IMR-90 (cell line): ENCODE measurements around the gene MED26. TPM values are rescaled to one million over a fixed set of nuclear protein-coding genes. Genes with fewer than 3 reads are reported as not detected.

Experiments used
- ATAC-seq: fragments of 200-7000 bp; cut with Tn5 transposase; 2 replicates; pipeline ENCODE4 v1.9.1; 2020; ENCODE audit warnings: low read depth, mild to moderate bottlenecking, moderate library complexity
- BruUV-seq: library from RNA; stranded (reverse); fragments of 400-500 nt; replicated peaks from 2 replicates; lab custom pipeline; 2021; lab: Mats Ljungman, UMichigan
- CTCF ChIA-PET: fragments of 300-600 bp; formaldehyde crosslinking; extraction: SDS; loops from one replicate; lab custom pipeline; 2021; ENCODE audit warnings: antibody characterized with exemption; lab: Yijun Ruan, JAX
- POLR2A ChIA-PET: fragments of 300-600 bp; sonication (Branson Sonifier 250); formaldehyde crosslinking; loops from one replicate; lab custom pipeline; 2022; ENCODE audit warnings: antibody characterized with exemption; ENCODE audit not compliant: unreplicated experiment; lab: Charles Lee
- DNase-seq: peaks from one replicate; pipeline ENCODE4 v3.0.0; 2013
- H2AFZ ChIP-seq: replicated peaks from 2 replicates; pipeline ENCODE3; 2013; ENCODE audit warnings: low read length, mild to moderate bottlenecking; ENCODE audit not compliant: poor library complexity
- H2AK5ac ChIP-seq: 2 replicates; pipeline ENCODE4 v1.6.1; 2013; ENCODE audit warnings: low read depth, low read length, inconsistent platforms
- H2AK9ac ChIP-seq: replicated peaks from 2 replicates; pipeline ENCODE3; 2013; ENCODE audit warnings: mild to moderate bottlenecking, low read depth, low read length, moderate library complexity; ENCODE audit not compliant: poor library complexity
- H2BK120ac ChIP-seq: 2 replicates; pipeline ENCODE4 v1.6.1; 2013; ENCODE audit warnings: low read depth, low read length, inconsistent platforms
- H2BK15ac ChIP-seq: 3 replicates; pipeline ENCODE4 v1.6.1; 2013; ENCODE audit warnings: low read depth, low read length, inconsistent platforms
- H2BK20ac ChIP-seq: 2 replicates; pipeline ENCODE4 v1.6.1; 2013; ENCODE audit warnings: low read depth, mild to moderate bottlenecking, inconsistent platforms, low read length, moderate library complexity
- H2BK5ac ChIP-seq: 2 replicates; pipeline ENCODE4 v1.6.1; 2013; ENCODE audit warnings: mild to moderate bottlenecking, low read depth, low read length, inconsistent platforms; ENCODE audit not compliant: poor library complexity, severe bottlenecking
- H3K14ac ChIP-seq: replicated peaks from 2 replicates; pipeline ENCODE4 v1.6.1; 2013; ENCODE audit warnings: low read depth, low read length, inconsistent platforms
- H3K18ac ChIP-seq: 2 replicates; pipeline ENCODE4 v1.6.1; 2013; ENCODE audit warnings: low read depth, low read length, control low read depth
- H3K23ac ChIP-seq: 2 replicates; pipeline ENCODE4 v1.6.1; 2013; ENCODE audit warnings: low read depth, low read length, inconsistent platforms
- H3K27ac ChIP-seq: 2 replicates; pipeline ENCODE4 v1.5.1; 2013; ENCODE audit warnings: mild to moderate bottlenecking, control low read depth, low read length; ENCODE audit not compliant: insufficient read depth
- H3K27me3 ChIP-seq: 2 replicates; pipeline ENCODE4 v1.6.1; 2013; ENCODE audit warnings: low read length; ENCODE audit not compliant: control insufficient read depth, insufficient read depth
- H3K36me3 ChIP-seq: 2 replicates; pipeline ENCODE4 v1.6.1; 2013; ENCODE audit warnings: low read length, mixed read lengths; ENCODE audit not compliant: control insufficient read depth, insufficient read depth
- H3K4ac ChIP-seq: 2 replicates; pipeline ENCODE4 v1.6.1; 2013; ENCODE audit warnings: low read depth, low read length, inconsistent platforms
- H3K4me1 ChIP-seq: 2 replicates; pipeline ENCODE4 v1.6.1; 2013; ENCODE audit warnings: low read length, mixed read lengths; ENCODE audit not compliant: control insufficient read depth, insufficient read depth
- H3K4me2 ChIP-seq: 2 replicates; pipeline ENCODE4 v1.6.1; 2013; ENCODE audit warnings: low read depth, mild to moderate bottlenecking, control low read depth, low read length, moderate library complexity
- H3K4me3 ChIP-seq: 2 replicates; pipeline ENCODE4 v1.5.1; 2013; ENCODE audit warnings: low read depth, mild to moderate bottlenecking, control low read depth, low read length, moderate library complexity; ENCODE audit not compliant: insufficient read depth
- H3K56ac ChIP-seq: 2 replicates; pipeline ENCODE4 v1.6.1; 2013; ENCODE audit warnings: low read length, inconsistent platforms; ENCODE audit not compliant: insufficient read depth; ENCODE audit errors: extremely low read depth
- H3K79me1 ChIP-seq, 2 experiments: 2 replicates each; pipeline ENCODE4 v1.6.1; 2013; ENCODE audit warnings: low read length in 2 of 2, inconsistent platforms in 1 of 2, low read depth in 1 of 2
- H3K9ac ChIP-seq: 2 replicates; pipeline ENCODE4 v1.6.1; 2013; ENCODE audit warnings: low read depth, low read length, control low read depth
- H3K9me1 ChIP-seq: 2 replicates; pipeline ENCODE4 v1.6.1; 2013; ENCODE audit warnings: low read length, inconsistent platforms; ENCODE audit not compliant: insufficient read depth
- H3K9me3 ChIP-seq: 2 replicates; pipeline ENCODE4 v1.6.1; 2013; ENCODE audit warnings: low read length; ENCODE audit not compliant: control insufficient read depth, insufficient read depth
- H4K20me1 ChIP-seq: 2 replicates; pipeline ENCODE4 v1.6.1; 2013; ENCODE audit warnings: low read length, inconsistent platforms; ENCODE audit not compliant: insufficient read depth
- H4K5ac ChIP-seq: 2 replicates; pipeline ENCODE4 v1.6.1; 2013; ENCODE audit warnings: mild to moderate bottlenecking, low read depth, low read length, control low read depth
- H4K8ac ChIP-seq, 2 experiments: 2 replicates each; pipeline ENCODE4 v1.6.1; 2013; ENCODE audit warnings: low read depth in 2 of 2, low read length in 2 of 2, control low read depth in 1 of 2, inconsistent platforms in 1 of 2
- H4K91ac ChIP-seq: 2 replicates; pipeline ENCODE4 v1.6.1; 2013; ENCODE audit warnings: low read depth, low read length, inconsistent platforms; ENCODE audit not compliant: insufficient read depth
- CHD1 ChIP-seq: IDR thresholded peaks from 2 replicates; pipeline ENCODE4 v1.6.1; 2012; ENCODE audit warnings: low read depth, low read length, improper control_type of control experiment
- CTCF ChIP-seq: conservative IDR thresholded peaks from 2 replicates; pipeline ENCODE4 v1.5.1; 2012; ENCODE audit warnings: mild to moderate bottlenecking, low read depth, low read length, improper control_type of control experiment
- ELK1 ChIP-seq: fragments of 150-350 bp; IDR thresholded peaks from 2 replicates; pipeline ENCODE4 v1.6.1; 2016; ENCODE audit warnings: low read depth, mild to moderate bottlenecking, low read length, moderate library complexity, borderline replicate concordance
- MXI1 ChIP-seq: IDR thresholded peaks from 2 replicates; pipeline ENCODE4 v1.6.1; 2012; ENCODE audit warnings: low read depth, mild to moderate bottlenecking, low read length, moderate library complexity, borderline replicate concordance
- RFX5 ChIP-seq: IDR thresholded peaks from 2 replicates; pipeline ENCODE4 v1.8.0; 2012; ENCODE audit warnings: low read depth, mild to moderate bottlenecking, low read length, moderate library complexity
- WGBS, 2 experiments: methylation state at CpG; one replicate each; pipeline versions ENCODE4 v1.1.5 to v1.1.7; 2013; ENCODE audit warnings: missing lambda C conversion rate in 2 of 2; ENCODE audit not compliant: insufficient read length in 1 of 2; ENCODE audit errors: extremely low coverage in 2 of 2; 5-methylcytosine and 5-hydroxymethylcytosine counted together
- dilution Hi-C: fragments of 300-500 bp; cut with HindIII; formaldehyde crosslinking; loops from one replicate; pipeline ENCODE4 v1.14.3; 2018; ENCODE audit warnings: low sequenced_read_pairs; ENCODE audit not compliant: unreplicated experiment
- in situ Hi-C: fragments of 300-500 bp; cut with MboI; formaldehyde crosslinking; loops from 3 replicates; pipeline ENCODE4 v1.14.3; 2019; ENCODE audit warnings: low sequenced_read_pairs, inconsistent platforms, mixed read lengths
- intact Hi-C: fragments of 100-400 bp; cut with micrococcal nuclease; formaldehyde crosslinking; loops from 2 replicates; pipeline ENCODE4 v1.10.0; 2022
- polyA plus RNA-seq, 3 experiments: library from polyadenylated mRNA; depleted of rRNA; stranded (reverse); fragments of >200 nt; gene quantifications; 2 replicates each; pipeline ENCODE4 v1.2.3, GENCODE V29; 2012; ENCODE audit warnings: low replicate concordance in 1 of 3
- total RNA-seq: library from RNA; depleted of rRNA; stranded (reverse); fragments of >200 nt; gene quantifications from 2 replicates; pipeline ENCODE4 v1.2.3, GENCODE V29; 2012

Gene MED26
- total and polyA plus RNA-seq, 2 of the 4 experiments (the other 2 are of a cell fraction) = 2.0 to 4.0 TPM

GRCh38 chr19:16548956-16549355 is 79.0 kb downstream of the MED26 start:
- WGBS, 2 experiments = no CpG with 5 or more reads among the region's 4 CpGs
- ChIA-PET POLR2A (no interaction called here), CTCF (no interaction called here)

More at GRCh38 chr19:16548956-16549355, 79.0 kb downstream of the MED26 start:
- ATAC-seq (no peak), DNase-seq (no peak)
- Histone ChIP-seq H4K8ac (no peak overlapping the region), H3K14ac (no peak overlapping the region), H3K27me3 (no peaks in the 10 kb centered on the region), H3K56ac (no peak overlapping the region), H2AFZ (no peak overlapping the region), H3K9me3 (no peaks in the 10 kb centered on the region), H2BK15ac (no peak overlapping the region), H2BK5ac (no peak overlapping the region), H3K4me3 (no peak overlapping the region), H3K23ac (no peak overlapping the region), H2AK9ac (no peak overlapping the region), H4K91ac (no peak overlapping the region), H2BK20ac (no peak overlapping the region), H3K18ac (no peak overlapping the region), H3K36me3 (peaks cover 15% of the 10 kb centered on the region), H3K27ac (no peak overlapping the region), H3K9me1 (peaks cover 4% of the 10 kb centered on the region), H2BK120ac (no peak overlapping the region), H3K4me2 (no peak overlapping the region), H3K79me1 (peaks cover 23 to 53% of the 10 kb centered on the region in 2 experiments), H3K4ac (no peak overlapping the region), H3K4me1 (no peaks in the 10 kb centered on the region), H3K9ac (no peak overlapping the region), H4K5ac (no peak overlapping the region), H2AK5ac (no peak overlapping the region), H4K20me1 (peaks cover 17% of the 10 kb centered on the region; the same call in 1 of the 2 replicates)
- dilution Hi-C loops (no loop called here), intact Hi-C loops (no loop called here), in situ Hi-C loops (no loop called here)
- BruUV-seq = no TSS peak
- no peak for TF ChIP-seq MXI1
- no peak for TF ChIP-seq CHD1
- no peak for TF ChIP-seq CTCF
- no peak for TF ChIP-seq ELK1
- TF ChIP-seq RFX5 = no peak
